Right renal cortex interstitium (tissue), 3 donors: ENCODE measurements around the gene CHRND. TPM values are rescaled to one million over a fixed set of nuclear protein-coding genes. Genes with fewer than 3 reads are reported as not detected.
"Not testable (repeated sequence)": the region's sequence is repeated elsewhere in the genome, so short reads cannot be mapped to it uniquely, and the experiment has no call there.

Source experiments
- DNase-seq, 3 donors: peaks; one replicate each; pipeline ENCODE4 v3.0.0-alpha.2; 2013; ENCODE audit warnings: low read depth in 3 of 3, low spot score in 2 of 3
- polyA plus RNA-seq, 3 donors: library from polyadenylated mRNA; unstranded; fragments of 120-200 nt; gene quantifications; one replicate each; pipeline ENCODE4 v1.2.1, GENCODE V29; 2013; ENCODE audit not compliant: insufficient read length in 3 of 3

CHRND gene
- polyA plus RNA-seq, 3 donors, result 0.40 to 0.74 (median 0.59) TPM

DNA sequence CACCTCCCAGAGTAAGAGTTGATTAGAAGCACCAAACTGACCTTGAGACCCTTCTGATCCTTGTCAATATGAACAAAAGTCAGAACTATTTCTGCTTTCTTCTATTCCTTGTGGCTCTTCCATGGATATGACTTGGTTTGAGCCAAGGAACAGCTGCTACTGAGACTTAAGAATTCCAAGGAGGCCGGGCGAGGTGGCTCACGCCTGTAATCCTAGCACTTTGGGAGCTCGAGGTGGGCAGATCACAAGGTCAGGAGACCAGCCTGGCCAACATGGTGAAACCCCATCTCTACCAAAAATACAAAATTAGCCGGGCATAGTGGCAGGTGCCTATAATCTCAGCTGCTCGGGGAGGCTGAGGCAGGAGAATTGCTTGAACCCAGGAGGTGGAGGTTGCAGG lies 44.5 kb downstream of the CHRND start:
- not testable (repeated sequence) for DNase-seq

DNA sequence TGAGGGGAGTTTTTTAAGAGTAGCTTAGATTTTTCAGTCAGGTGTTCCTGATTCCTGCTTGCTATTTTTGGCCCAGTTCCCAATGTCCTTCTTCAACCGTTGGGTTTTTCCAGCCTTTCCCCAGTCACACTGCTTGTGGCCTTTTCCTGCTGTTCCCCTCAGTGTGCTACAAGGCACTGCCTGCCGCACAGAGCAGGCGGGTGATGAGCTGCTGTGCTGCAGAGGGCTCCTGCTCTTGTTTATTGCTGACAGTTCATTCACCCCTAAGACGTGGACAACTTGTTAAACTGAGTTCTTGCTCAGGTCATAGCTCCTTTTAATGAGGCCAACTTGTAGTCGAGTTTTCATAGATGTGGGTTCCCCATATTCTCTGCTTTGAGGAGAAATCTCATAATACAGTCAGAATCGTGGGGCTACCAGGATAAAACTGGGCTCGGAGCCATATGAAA lies 45.1 kb downstream of the CHRND start:
- DNase-seq, result no peak

DNA sequence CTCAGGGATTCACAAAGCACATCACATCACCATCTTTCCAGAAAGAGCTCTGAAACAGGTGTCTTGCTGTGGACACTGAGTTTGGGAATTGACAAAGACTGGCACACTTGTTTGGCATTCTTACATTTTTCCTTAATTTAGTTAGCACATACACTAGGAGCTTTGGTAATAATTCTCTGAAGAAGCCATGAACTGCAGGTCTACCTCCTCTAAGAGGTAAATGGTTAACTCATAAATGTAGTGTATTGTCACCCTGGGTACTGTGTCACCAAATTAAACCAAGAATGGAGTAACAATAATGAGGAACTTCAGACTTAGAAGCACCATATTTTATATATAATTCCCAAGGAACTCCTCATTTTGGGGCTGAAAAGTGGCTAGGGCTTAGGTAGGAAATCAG lies 47.1 kb downstream of the CHRND start:
- no peak for DNase-seq

DNA sequence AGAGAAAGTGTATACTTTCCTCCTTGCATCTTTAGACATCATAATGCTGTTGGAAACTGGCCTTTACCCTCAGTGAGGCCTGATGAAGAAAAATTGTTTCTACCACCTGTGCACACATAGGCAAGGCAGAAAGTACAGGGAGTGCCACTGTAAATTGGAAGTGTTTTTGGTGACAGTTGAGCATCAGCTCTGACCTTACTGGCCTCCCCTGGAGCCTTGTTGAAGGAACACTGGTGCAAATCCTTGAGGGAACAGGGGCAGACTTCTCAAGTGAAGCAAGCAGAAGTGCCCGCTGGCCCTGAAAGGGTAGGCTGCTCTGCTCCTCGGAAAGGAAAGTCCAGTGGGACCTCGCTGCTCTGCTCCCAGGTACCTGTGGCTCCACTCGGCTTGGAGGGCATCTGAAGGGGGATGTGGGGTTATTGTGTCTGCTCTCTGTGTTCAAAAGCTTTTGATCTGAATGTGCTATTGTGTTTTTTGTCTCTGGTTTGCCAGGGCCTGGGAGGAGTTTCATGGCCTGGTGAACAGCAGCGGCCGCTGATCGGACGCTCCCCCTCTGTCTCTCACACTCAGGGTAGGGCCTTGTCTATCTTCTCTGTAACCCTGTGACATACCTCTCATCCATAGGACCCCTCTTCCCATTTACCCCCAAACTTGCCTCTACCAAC lies 47.9 kb downstream of the CHRND start:
- DNase-seq, result no peak

DNA sequence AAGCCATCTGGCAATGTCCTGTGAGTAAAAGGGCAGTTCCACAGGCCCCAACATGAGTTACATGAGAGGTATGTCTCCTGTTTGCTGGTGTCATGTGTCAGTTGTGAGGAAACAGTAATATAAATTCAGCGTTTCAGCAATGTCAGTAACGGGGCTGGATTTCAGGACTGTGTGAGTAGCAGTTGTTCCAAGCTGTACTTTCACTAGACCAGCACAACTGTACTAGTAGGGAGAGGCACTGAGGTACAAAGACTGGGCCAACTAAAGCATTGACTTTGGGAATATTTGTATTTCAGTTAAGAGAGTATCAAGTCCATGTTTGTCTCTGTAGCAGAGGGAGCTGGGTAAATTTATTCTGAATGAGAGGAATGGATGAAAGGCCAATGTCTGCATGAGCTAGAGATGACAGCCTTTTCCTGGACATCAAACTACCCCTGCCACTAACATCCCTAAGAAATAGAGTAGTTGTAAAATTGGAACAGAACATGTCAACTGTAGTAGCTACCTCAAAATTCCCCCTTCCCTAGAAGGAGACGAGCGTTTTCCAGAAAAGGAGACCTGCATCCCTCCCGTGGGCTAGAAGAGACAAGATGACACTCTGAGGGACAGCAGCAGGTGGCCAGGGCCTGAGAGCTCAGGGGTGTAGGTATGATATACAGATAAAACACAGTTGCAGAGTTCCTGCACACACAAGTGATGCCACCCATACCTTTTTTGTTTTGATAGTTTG lies 48.9 kb downstream of the CHRND start:
- no peak for DNase-seq

DNA sequence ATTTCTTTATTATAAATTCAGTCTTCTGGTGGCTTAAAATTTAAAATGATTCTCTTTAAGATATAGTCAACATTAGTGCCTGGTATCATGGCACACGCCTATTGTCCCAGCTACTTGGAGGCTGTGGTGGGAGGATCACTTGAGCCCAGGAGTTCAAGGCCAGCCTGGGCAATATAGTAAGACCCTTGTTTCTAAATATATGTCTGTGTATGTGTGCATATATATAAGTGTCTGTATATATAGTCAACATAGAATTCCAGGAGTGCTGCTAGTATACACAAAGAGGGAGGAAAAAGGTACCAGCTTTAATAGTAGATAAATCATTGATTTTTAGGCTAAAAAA lies 49.4 kb downstream of the CHRND start:
- no peak for DNase-seq

DNA sequence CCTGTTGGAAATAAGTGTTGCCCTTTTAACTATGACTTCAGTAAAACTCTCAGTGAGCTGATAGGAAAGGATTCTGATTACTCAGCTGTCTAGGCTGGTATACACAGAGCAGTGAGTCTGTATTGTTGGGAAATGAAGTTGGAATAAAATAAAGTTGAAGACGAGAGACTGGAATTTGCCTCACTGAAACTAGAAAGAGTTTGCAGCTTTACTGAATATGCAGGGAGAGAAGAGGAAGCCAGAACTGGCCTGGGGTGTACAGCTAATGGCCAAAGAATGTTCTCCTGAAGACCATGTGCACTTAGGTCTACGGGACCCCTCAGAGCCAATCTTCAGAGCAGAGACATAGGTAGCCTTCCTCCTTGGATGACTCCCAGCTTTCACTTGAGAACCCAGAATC lies 51.0 kb downstream of the CHRND start:
- no peak for DNase-seq

DNA sequence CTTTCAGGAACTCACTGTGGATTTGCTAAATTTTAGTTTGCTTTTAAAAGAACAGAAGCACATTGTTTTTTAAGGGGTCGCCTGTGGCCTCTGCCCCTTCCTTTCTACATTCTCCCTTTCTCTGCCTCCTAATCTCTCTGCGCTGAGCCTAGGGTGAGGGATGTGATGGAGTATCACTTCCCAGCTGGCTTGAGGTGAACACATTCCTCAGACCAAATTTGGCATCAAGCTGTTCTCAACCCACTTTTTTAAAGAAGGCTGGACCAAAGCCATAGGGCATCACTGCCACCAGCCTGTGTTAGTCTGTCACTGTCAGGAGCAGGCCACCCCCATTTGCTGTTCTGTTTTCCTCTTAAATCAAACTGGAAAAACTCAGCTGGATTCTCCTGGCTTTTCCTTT lies 51.9 kb downstream of the CHRND start:
- DNase-seq, result no peak

DNA sequence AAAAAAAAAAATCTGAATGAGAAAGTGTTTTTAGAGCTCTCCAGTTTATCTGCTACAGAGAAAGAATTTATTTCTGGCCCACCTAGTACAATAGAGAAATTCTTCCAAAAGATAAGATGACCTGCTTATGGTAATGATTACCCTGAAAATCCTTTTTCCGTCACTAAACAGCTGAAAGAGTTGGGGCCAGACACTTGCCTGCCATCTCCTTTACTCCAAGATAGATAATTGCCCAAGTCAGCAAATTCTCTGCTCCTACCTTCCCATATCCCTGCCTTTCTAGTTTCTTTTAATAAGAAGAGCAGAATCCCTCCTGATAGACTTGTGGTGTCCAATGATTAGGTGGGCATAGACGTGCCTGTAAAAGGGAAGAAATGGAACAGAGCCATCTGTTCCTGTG lies 52.7 kb downstream of the CHRND start:
- DNase-seq, result no peak

DNA sequence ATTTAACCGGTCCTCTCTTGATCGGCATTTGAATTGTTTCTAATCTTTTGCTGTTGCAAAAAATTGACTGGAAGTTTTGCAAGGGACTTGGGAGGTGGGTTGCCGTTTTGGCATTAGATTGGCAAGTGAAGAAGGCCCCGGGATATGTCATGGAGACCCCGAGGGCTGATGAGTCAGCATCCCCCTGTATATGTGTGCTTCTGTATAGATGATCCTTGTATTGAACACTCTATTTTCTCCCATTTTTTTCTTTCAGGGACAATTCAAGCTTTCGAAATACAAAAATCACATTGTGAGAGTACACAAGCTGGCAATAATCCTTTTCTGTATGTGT lies 54.7 kb downstream of the CHRND start:
- DNase-seq, result no peak

DNA sequence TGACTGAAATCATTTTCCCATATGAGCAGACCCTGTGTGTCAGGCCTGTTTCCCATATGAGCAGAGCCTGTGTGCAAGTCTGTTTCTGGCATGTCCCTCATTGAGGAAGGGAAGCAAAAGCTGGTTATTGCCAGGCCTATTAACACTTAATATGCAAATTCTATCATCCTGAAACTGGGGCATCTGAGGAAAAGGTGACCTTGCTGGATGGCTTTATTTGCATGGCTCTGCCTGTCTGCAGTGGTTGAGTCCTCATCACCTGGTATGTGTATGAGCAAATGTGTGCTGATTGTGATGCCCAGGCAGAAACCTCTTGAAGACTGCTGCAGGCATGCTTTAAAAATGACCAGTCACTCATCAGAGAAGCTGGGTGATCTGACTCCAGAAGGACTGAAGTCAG lies 55.8 kb downstream of the CHRND start:
- no peak for DNase-seq

DNA sequence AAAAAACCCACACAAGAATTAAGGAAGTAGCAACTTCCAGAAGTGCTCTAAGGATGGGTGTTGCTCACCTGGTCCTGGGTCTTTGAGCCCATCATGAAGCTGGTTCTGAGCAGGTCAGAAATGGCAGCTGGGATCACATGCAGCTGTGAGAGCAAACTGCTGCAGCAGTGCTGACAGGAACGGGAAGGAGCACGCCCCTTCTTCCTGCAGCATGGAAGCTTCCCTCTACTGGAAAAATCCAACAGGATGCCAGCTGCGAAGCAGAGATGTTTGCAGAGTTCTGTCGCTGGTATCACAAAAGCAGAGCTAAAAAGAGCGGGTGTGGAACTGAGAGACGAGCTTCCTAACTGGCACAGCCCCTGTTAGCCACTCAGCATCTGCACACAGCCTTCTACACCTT lies 58.3 kb downstream of the CHRND start:
- no peak for DNase-seq

Other genes with a start within 250 kb of the CHRND start
- under 1 TPM in 1 of 3 donors, not detected in 2; 0.06 TPM for gene ALPP, start 147.4 kb upstream of the CHRND start, polyA plus RNA-seq
- gene ALPG, start 119.3 kb upstream of the CHRND start, polyA plus RNA-seq, result not detected
- under 1 TPM in 2 of 3 donors, not detected in 1; 0.10 to 0.14 TPM for gene ALPI, start 70.0 kb upstream of the CHRND start, polyA plus RNA-seq
- 10 to 100 TPM in 1 of 3 donors, 1 to 10 TPM in 2; 7.8 to 13.7 (median 8.6) TPM for gene ECEL1, start 38.3 kb upstream of the CHRND start, polyA plus RNA-seq
- gene PRSS56, start 5.8 kb upstream of the CHRND start, polyA plus RNA-seq, result not detected
- 1 to 10 TPM in 1 of 3 donors, under 1 TPM in 2; 0.55 to 1.1 (median 0.74) TPM for gene CHRNG, start 13.5 kb downstream of the CHRND start, polyA plus RNA-seq
- gene TIGD1, start 24.4 kb downstream of the CHRND start, polyA plus RNA-seq, result 10 to 100 TPM; 12.3 to 14.7 (median 14.2) TPM
- 100 to 1,000 TPM; 106 to 118 (median 112) TPM for gene EIF4E2, start 24.5 kb downstream of the CHRND start, polyA plus RNA-seq
- gene EFHD1, start 107.4 kb downstream of the CHRND start, polyA plus RNA-seq, result 10 to 100 TPM; 55.8 to 90.4 (median 85.6) TPM
- 10 to 100 TPM; 64.8 to 66.7 (median 66.2) TPM for gene GIGYF2, start 171.2 kb downstream of the CHRND start, polyA plus RNA-seq